ENCODE results near the gene CAMTA1.
"Not testable (repeated sequence)": the region's sequence is repeated elsewhere in the genome, so short reads cannot be mapped to it uniquely, and the experiment has no call there.

CAMTA1 gene

GRCh38 chr1:7677815-7678214 is 892.6 kb downstream of the CAMTA1 start:
- DNase-seq (ENCODE audit: low read depth) = no peak

- DNase-seq (ENCODE audit: low read depth) = no peak
Measured at GRCh38 chr1:7678491-7679158, 893.4 kb downstream of the CAMTA1 start.

- DNase-seq (ENCODE audit: low read depth) = no peak
Measured at GRCh38 chr1:7679159-7679872, 894.1 kb downstream of the CAMTA1 start.

GRCh38 chr1:7679873-7680206 is 894.6 kb downstream of the CAMTA1 start:
- no peak for DNase-seq (ENCODE audit: low read depth)

- DNase-seq (ENCODE audit: low read depth) = peak; percentile 20
Measured at GRCh38 chr1:7680207-7680954, 895.1 kb downstream of the CAMTA1 start.

- no peak for DNase-seq (ENCODE audit: low read depth)
Measured at GRCh38 chr1:7680955-7681268, 895.7 kb downstream of the CAMTA1 start.

GRCh38 chr1:7681401-7681800 is 896.1 kb downstream of the CAMTA1 start:
- DNase-seq (ENCODE audit: low read depth) = no peak

GRCh38 chr1:7683521-7683920 is 898.3 kb downstream of the CAMTA1 start:
- DNase-seq (ENCODE audit: low read depth) = no peak

- no peak for DNase-seq (ENCODE audit: low read depth)
Measured at GRCh38 chr1:7684132-7684531, 898.9 kb downstream of the CAMTA1 start.

GRCh38 chr1:7684861-7685635 is 899.8 kb downstream of the CAMTA1 start:
- no peak for DNase-seq (ENCODE audit: low read depth)

GRCh38 chr1:7686301-7686850 is 901.1 kb downstream of the CAMTA1 start:
- DNase-seq (ENCODE audit: low read depth) = no peak

- no peak for DNase-seq (ENCODE audit: low read depth)
Measured at GRCh38 chr1:7687411-7687810, 902.2 kb downstream of the CAMTA1 start.

- DNase-seq (ENCODE audit: low read depth) = no peak
Measured at GRCh38 chr1:7688659-7689058, 903.4 kb downstream of the CAMTA1 start.

- DNase-seq (ENCODE audit: low read depth) = not testable (repeated sequence)
Measured at GRCh38 chr1:7689307-7689706, 904.1 kb downstream of the CAMTA1 start.

- DNase-seq (ENCODE audit: low read depth) = no peak
Measured at GRCh38 chr1:7690076-7690475, 904.8 kb downstream of the CAMTA1 start.

GRCh38 chr1:7690496-7691182 is 905.4 kb downstream of the CAMTA1 start:
- DNase-seq (ENCODE audit: low read depth) = no peak

- no peak for DNase-seq (ENCODE audit: low read depth)
Measured at GRCh38 chr1:7691576-7691975, 906.3 kb downstream of the CAMTA1 start.

- DNase-seq (ENCODE audit: low read depth) = no peak
Measured at GRCh38 chr1:7692005-7692404, 906.8 kb downstream of the CAMTA1 start.

GRCh38 chr1:7693037-7693436 is 907.8 kb downstream of the CAMTA1 start:
- not testable (repeated sequence) for DNase-seq (ENCODE audit: low read depth)

- no peak for DNase-seq (ENCODE audit: low read depth)
Measured at GRCh38 chr1:7693662-7694061, 908.4 kb downstream of the CAMTA1 start.

GRCh38 chr1:7694600-7695496 is 909.6 kb downstream of the CAMTA1 start:
- no peak for DNase-seq (ENCODE audit: low read depth)

Measured in stimulated activated CD8-positive, alpha-beta memory T cell treated with anti-CD3 and anti-CD28 coated beads, Interleukin-12 subunit alpha, Interleukin-12 subunit beta, amount 100 ng/mL, for 1 hour (primary cell).